Left ventricle myocardium inferior (tissue), 1 donor: ENCODE measurements around the gene RXFP2. TPM values are rescaled to one million over a fixed set of nuclear protein-coding genes. Genes with fewer than 3 reads are reported as not detected.

Source experiments
- DNase-seq: peaks from one replicate; pipeline ENCODE4 v3.0.0-alpha.2; 2020
- H3K27ac ChIP-seq: fragments of 200-600 bp; replicated peaks from 2 replicates; pipeline ENCODE4 v1.8.0; 2021
- H3K27me3 ChIP-seq: fragments of 200-600 bp; 2 replicates; pipeline ENCODE4 v1.8.0; 2021; ENCODE audit warnings: low read depth
- H3K36me3 ChIP-seq: fragments of 200-600 bp; 2 replicates; pipeline ENCODE4 v1.8.0; 2021
- H3K4me1 ChIP-seq: fragments of 200-600 bp; 2 replicates; pipeline ENCODE4 v1.8.0; 2021
- H3K4me3 ChIP-seq: fragments of 200-600 bp; 2 replicates; pipeline ENCODE4 v1.8.0; 2021; ENCODE audit warnings: mild to moderate bottlenecking, moderate library complexity
- H3K9me3 ChIP-seq: fragments of 200-600 bp; replicated peaks from 2 replicates; pipeline ENCODE4 v1.8.0; 2021
- intact Hi-C: fragments of 100-400 bp; cut with micrococcal nuclease; formaldehyde crosslinking; loops from one replicate; pipeline ENCODE4 v1.11.0; 2022
- total RNA-seq: library from RNA; stranded (reverse); fragmentation: NEBNext Ultra II Directional; extraction: Animal tissue kit (Norgen Biotek cat#: 25700); gene quantifications from one replicate; pipeline ENCODE4 v1.2.1, GENCODE V29; 2021
- TF ChIP-seq, protein P1 (sequence below): fragments of 200-600 bp; IDR thresholded peaks from 2 replicates; pipeline ENCODE4 v1.8.0; 2021; ENCODE audit warnings: antibody characterized with exemption, mild to moderate bottlenecking, borderline replicate concordance
- donor health status: DM: no; HTN: yes; CAD: no; lungs with severe emphysema.

RXFP2 gene
- total RNA-seq, 1 donor from 2014 or later = not detected

- no peak overlapping the region for H3K27ac ChIP-seq
- TF ChIP-seq, protein P1, sequence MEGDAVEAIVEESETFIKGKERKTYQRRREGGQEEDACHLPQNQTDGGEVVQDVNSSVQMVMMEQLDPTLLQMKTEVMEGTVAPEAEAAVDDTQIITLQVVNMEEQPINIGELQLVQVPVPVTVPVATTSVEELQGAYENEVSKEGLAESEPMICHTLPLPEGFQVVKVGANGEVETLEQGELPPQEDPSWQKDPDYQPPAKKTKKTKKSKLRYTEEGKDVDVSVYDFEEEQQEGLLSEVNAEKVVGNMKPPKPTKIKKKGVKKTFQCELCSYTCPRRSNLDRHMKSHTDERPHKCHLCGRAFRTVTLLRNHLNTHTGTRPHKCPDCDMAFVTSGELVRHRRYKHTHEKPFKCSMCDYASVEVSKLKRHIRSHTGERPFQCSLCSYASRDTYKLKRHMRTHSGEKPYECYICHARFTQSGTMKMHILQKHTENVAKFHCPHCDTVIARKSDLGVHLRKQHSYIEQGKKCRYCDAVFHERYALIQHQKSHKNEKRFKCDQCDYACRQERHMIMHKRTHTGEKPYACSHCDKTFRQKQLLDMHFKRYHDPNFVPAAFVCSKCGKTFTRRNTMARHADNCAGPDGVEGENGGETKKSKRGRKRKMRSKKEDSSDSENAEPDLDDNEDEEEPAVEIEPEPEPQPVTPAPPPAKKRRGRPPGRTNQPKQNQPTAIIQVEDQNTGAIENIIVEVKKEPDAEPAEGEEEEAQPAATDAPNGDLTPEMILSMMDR = no peak
- H3K9me3 ChIP-seq = no peaks in the 10 kb centered on the region
- no peaks in the 10 kb centered on the region for H3K4me1 ChIP-seq
- no peak for DNase-seq
- no peaks in the 10 kb centered on the region for H3K27me3 ChIP-seq
- intact Hi-C loops = no loop called here
- no peak overlapping the region for H3K4me3 ChIP-seq
- H3K36me3 ChIP-seq = no peaks in the 10 kb centered on the region
Measured at GRCh38 chr13:31801088-31801487, 61.8 kb downstream of the RXFP2 start.

- intact Hi-C loops = no loop called here
- Histone ChIP-seq H3K9me3 (no peaks in the 10 kb centered on the region), H3K27ac (no peak overlapping the region), H3K4me1 (no peaks in the 10 kb centered on the region), H3K4me3 (no peak overlapping the region), H3K36me3 (no peaks in the 10 kb centered on the region), H3K27me3 (no peaks in the 10 kb centered on the region)
- TF ChIP-seq, protein P1 = no peak
- DNase-seq = no peak
Measured at GRCh38 chr13:31803311-31803710, 64.0 kb downstream of the RXFP2 start.

DNA sequence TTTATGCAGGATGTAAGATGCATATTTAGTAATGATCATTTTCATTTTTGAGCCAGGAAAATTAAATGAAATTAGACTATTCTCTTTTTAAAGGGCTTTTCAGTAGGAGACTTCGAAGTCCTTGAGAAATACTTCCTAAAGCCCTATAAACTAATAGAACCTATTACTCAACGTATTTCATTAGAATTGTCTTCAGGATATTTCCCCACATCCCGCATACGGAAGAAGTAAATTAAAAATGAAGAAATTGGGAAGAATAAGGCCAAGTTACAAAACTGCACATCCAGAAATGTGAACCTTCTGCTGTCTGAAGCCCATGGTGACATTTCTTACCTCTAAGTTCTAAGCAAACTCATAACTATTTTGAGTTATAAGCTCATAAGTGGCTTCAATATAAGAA, 66.5 kb downstream of the RXFP2 start:
- H3K9me3 ChIP-seq = peaks cover 12% of the 10 kb centered on the region

DNA sequence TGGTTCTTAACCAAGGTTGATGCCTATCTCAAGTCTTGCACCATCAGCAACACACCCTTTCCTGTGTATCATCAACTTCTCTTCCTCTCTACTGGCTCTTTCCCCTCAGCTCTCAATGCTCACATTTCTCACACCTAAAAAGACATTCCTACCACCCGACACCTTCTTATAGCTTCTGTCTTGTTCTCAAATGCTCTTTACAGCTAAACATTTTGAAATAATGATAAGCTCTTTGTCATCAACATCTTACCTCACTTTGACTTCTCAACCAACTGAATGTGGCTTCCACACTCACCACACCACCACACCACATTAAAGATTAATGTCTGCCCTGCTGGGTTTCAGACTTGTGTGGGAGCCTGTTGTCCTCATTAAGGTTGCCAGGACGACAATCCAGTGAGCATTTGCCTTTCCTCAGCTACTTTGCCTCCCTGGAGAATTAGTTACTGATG, 67.8 kb downstream of the RXFP2 start:
- no peaks in the 10 kb centered on the region for H3K36me3 ChIP-seq
- no peaks in the 10 kb centered on the region for H3K27me3 ChIP-seq
- intact Hi-C loops = no loop called here
- H3K9me3 ChIP-seq = peaks cover 12% of the 10 kb centered on the region
- H3K4me1 ChIP-seq = no peaks in the 10 kb centered on the region
- TF ChIP-seq, protein P1 = no peak
- no peak overlapping the region for H3K27ac ChIP-seq
- DNase-seq = no peak
- H3K4me3 ChIP-seq = no peak overlapping the region

More for the DNA sequence above, 66.5 kb downstream of the RXFP2 start:
- Histone ChIP-seq H3K27me3 (no peaks in the 10 kb centered on the region), H3K4me1 (no peaks in the 10 kb centered on the region), H3K36me3 (no peaks in the 10 kb centered on the region), H3K4me3 (no peak overlapping the region), H3K27ac (no peak overlapping the region)
- no peak for DNase-seq
- TF ChIP-seq, protein P1 = no peak
- intact Hi-C loops = no loop called here

- peaks cover 2% of the 10 kb centered on the region for H3K36me3 ChIP-seq
- H3K4me1 ChIP-seq = no peaks in the 10 kb centered on the region
- peaks cover 52% of the 10 kb centered on the region for H3K9me3 ChIP-seq
- DNase-seq = no peak
- intact Hi-C loops = no loop called here
- H3K27me3 ChIP-seq = no peaks in the 10 kb centered on the region
- TF ChIP-seq, protein P1 = no peak
- H3K4me3 ChIP-seq = no peak overlapping the region
- H3K27ac ChIP-seq = no peak overlapping the region
Measured at GRCh38 chr13:31814536-31814935, 75.2 kb downstream of the RXFP2 start.
